GM19452 (cell line): ENCODE measurements around the gene MAP3K7CL.
A peak's percentile ranks its signal among the peaks of the same experiment; 100 is the strongest.

Source experiments
- ATAC-seq: cut with Tn5 transposase; IDR thresholded peaks from one replicate; pipeline ENCODE4 v1.9.1; 2021; ENCODE audit not compliant: unreplicated experiment

MAP3K7CL gene

DNA sequence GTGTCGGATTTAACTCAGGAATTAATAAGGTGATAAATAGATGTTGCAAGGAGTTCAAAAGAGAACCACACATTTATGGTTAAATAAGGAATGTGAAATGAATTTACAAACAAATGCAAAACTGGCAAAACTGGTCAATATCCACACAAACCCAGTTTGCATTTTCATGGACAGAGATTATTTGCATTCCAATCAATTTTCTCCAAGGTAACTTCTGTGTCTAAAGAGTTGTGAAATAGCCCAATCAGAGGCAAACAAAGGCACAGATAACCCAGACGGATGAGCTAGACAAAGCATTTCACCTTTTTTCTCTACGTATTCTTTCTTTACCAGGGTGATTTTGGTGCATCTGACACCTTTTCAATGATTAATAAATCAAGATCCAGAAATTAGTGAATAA, 63.9 kb downstream of the MAP3K7CL start:
- no peak for ATAC-seq

DNA sequence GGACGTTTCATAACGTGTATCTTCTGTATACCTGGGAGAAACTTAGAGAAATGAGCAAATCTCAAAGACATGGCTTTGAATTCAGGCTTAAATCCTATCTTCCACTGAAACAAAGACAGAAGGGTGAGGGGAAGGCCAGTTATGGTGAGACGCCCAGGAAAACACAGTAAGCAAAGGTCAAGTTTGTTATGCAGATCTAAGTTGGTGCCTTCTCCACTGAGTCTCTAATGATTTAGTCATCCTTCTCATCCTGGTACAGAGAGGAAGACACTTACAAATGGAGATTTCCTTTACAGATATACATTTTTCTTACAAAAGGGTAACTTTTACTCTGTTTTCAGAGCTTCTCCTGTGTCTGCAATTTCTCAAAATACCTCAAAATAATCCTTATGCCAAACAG, 64.4 kb downstream of the MAP3K7CL start:
- ATAC-seq = no peak

DNA sequence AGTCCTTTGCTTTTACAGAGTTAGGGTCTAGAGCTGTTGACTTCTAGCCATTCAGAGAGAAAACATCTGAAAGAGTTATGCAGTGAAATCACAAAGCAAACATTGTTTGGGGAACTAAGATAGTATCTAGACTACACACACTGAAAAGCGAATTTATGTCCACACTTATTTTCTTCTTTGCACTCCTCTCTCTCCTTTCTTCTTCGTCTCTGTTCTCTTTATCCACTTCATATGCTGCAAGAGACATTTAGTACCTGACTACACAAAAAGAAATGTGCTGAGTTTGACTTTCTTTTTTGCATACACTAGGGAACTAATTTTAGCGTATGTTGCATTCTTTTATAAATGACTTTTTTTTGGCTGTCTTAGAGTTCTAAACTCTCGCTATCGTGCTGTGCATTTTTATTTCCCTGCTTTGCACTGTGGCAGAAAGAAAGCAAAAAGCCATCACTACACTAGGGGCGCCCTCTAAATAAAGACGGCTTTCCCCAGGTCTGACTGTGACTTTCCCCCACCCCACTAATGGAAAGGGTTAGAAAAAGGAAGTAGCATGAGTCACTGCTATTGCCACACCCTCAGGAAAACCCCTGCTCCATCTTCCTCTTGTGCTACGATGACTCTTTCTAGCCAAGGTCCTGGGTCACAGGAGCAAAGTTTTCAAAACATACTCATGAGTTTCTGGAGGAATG, 65.7 kb downstream of the MAP3K7CL start:
- ATAC-seq = peak; percentile 95

DNA sequence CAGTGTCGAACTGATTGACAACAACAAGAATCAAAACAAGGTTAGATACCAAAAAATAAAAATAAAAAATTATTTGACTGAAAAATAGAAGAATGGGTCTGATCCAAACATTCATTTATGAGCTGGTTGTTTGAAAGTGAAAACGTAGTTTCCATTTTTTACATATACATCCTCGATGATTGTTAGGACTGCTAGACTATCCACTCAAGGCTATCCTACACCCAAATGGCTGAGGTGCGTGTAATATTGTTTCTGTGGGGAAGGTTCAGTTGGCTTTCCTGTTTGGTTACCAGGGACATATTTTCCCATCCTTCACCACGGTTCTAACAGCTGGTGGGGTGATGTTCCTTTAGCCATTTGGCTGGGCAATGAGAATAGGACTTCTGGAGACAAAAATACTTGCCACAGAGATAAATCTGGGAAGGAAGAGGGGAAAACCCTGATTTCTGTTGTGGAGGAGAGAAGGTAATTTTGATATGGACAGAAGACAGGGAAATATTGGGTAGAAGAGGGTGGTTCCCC, 66.3 kb downstream of the MAP3K7CL start:
- ATAC-seq = peak; percentile 22

DNA sequence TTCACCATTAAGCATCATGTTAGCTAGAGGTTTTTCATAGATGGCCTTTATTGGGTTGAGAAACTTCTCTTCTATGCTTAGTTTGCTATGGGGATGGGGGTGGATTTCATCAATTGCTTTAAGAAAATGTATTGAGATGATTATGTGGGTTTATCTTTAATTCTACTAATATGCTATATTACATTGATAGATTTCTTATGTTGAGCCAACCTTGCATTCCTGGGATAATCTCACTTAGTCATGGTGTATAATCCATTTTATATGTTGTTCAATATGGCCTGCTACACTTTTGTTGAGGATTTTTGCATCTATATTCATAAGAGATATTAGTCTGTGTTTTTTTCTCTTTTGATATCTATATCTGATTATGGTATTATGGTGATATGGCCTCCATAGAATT, 70.7 kb downstream of the MAP3K7CL start:
- no peak for ATAC-seq

DNA sequence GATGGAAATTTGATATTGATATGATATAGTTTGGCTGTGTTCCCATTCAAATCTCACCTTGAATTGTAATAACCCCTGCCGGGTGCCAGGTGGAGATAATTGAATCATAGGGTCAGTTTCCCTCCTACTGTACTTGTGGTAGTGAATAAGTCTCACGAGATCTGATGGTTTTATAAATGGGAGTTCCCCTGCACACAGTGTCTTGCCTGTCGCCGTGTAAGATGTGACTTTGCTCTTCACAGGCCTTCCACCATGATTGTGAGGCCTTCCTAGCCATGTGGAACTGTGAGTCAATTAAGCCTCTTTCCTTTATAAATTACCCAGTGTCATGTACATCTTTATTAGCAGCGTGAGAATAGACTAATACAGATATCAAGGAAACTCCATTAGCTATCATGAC, 74.6 kb downstream of the MAP3K7CL start:
- ATAC-seq = no peak

DNA sequence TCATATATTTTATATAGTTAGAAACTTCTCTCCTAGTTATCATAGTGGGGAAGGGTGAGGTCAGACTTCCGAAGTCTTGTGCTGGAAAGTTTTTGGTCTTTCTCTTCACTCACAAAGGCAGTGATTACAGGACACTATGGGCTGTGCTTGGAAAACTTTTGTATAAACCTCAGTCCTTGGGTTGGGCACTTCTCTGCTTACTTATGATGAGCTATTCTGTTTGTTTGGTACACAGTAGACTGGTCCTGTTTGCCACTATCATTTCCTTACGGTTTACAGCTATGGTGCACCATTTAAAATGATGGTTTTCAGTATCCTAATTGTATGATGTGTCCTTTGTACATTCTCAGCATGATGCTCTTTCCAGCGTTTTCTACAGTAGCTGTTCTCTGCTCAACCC, 75.5 kb downstream of the MAP3K7CL start:
- no peak for ATAC-seq

DNA sequence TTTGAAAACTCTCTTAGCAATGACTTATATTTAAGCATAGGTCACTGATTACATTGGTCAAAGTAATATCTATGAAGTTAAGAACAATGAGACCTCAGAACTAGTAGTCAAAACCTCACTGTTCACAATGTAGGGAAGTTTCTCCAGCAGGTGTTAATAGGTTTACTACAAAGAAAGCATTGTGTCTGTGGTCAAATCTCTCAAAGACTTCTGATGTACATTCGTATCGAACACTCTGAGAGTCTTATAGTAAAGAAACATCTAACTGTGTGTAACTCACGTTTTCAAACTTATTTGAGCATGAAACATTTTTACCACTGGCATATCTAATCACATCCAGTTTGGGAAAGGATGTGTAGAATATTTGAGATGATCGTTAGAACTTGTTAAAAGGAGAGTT, 76.0 kb downstream of the MAP3K7CL start:
- no peak for ATAC-seq

DNA sequence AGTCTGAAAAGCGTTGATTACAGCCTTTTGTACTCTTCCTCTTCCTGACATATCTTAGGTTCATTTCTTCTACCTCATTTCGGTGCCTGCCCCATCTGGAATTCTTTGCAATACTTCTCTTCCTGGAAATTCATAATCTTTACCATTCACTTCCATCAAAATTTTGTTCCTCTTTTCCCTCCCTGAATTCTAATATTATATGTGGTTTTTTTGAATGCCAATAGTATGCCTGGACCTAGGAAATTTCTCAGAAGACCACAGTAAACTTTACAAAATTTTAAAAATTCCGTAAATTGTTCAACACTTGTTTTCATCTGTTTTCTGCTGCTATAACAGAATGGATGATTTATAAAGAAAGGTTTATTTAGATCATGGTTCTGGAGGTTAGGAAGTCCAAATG, 76.8 kb downstream of the MAP3K7CL start:
- no peak for ATAC-seq

DNA sequence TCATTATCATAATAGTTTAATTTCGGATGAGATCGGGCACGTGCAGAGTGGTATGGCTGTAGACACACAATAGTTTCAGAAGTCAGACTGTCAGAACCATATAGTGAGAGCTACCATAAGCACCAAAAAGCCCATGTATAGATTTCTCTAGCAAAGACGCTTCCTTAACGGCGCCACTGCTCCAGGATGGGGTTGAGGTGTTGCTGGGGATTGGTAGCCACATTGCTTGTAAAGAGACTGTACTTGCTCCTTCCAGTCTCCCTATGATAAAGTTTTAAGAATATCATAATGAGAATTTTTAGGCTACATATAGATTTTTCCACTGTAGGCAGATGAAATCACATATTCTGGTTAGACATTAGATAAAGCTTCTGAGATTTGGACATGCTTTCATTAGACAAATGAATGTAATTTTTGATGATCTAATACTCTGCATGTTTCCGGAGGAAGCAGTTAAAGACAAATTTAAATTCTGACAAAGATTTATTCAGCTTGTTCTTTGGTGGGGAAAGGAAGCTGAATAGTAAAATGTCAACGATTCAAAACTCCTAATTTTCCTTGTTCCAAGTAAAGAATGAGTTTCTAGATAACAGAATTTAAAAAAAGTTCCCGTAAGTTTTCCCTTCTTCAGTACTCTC, 77.7 kb downstream of the MAP3K7CL start:
- no peak for ATAC-seq

DNA sequence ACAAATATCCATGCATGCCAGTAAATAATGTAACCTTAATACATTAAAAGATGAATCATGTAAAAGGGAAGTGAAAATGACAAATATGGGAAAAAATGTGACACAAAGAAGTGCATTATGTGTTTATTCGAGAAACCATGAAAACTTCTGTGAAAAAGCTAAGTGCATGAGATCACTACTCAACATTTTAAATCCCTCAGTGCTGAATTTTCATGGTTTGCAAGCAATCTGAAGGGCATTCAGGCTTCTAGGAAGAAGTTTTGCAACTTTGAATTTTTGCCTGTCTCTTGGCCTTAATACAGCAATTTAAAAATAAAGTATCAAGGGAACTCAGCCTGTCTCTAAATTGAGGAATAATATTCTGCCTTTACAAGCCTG, 78.2 kb downstream of the MAP3K7CL start:
- ATAC-seq = no peak

DNA sequence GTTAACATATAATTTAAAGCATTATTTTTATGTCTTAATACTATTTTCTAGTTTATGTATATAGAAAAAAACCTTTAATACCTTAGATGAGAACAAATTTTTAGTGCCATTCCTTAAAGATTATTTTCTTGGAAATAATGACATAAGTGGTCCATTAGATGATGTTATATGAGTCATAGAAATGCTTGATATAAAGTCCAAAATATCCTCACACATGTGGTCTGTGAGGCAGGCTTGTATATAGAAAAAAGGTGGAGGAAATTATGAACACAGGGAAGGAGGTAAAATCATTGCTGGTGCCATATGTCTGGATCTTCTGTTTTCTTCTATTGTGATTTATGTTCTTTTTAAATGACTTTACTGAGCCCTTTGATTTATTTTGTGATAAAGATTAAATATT, 79.3 kb downstream of the MAP3K7CL start:
- no peak for ATAC-seq

DNA sequence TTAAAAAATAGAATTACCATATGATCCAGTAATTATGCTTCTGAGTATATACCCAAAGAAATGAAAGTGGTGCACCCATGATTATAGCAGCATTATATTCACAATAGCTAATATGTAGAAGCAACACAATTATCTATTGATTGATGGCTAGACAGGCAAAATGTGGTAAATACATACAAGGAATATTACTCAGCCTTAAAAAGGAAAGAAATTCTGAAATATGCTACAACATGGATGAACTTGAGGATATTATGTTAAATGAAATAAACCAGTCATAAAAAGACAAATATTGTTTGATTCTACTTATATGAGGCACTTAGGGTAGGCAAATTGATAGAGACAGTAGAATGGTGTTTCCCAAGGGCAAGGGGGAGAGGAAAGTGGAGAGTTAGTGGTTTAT, 80.8 kb downstream of the MAP3K7CL start:
- no peak for ATAC-seq

DNA sequence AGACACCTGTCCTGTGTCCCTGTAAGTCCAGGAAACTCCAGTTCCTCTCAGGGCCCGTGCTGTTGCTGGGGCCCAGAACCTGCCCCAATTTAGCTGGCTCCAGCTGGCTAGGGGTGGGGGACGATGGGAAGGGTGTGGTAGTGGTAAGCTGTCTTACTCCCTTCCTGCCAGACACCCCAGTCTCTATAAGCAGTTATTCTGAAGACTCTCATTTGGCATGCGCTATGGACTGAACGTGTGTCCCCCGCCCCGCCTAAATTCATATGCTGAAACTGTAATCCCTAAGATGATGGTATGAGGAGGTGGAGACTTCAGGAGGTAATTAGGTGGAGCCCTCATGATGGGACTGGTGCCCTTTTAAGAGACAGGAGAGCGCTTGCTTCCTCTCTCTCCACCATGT, 82.0 kb downstream of the MAP3K7CL start:
- no peak for ATAC-seq

DNA sequence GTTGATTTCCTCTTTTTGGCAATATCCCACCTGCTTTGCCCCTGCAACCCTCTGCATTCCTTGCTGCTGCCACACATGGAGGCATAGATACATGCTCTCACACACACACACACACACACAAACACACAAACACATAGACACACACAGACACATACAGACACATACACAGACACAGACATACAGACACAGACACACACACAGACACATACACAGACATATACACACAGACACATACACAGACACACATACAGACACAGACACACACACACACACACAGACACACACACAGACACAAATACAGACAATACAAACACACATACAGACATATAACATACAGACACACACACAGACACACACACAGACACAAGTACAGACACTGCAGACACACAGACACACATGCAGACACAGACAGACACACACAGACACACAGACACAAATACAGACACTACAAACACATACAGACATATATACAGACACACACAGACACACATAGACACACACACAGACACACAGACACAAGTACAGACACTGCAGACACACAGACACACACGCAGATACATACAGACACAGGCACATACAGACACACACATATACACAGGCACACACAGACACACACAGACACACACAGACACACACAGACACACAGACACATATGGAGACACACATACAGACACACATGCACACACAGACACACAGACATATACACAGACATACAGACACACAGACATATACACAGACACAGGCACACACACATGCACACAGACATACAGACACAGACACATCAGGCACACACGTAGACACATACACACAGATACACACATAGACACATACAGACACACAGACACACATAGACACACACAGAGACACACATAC, 83.3 kb downstream of the MAP3K7CL start:
- ATAC-seq = no peak

DNA sequence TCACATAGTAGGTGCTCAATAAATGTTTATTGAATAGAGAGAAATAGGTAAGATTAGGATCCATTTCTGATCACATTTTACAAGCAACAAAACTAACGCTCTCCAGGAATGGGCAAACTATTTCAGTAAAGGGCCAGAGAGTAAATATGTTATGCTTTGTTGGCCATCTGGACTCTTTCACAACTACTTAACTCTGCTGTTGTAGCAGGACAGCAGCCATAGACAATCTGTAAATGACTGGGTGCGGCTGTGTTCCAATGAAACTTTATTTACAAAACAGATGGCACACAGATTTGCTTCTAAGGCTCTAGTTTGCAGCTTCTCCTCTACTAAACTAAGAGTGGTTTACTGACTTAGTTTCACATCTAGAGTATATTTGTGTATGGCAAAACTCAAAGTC, 85.3 kb downstream of the MAP3K7CL start:
- no peak for ATAC-seq

DNA sequence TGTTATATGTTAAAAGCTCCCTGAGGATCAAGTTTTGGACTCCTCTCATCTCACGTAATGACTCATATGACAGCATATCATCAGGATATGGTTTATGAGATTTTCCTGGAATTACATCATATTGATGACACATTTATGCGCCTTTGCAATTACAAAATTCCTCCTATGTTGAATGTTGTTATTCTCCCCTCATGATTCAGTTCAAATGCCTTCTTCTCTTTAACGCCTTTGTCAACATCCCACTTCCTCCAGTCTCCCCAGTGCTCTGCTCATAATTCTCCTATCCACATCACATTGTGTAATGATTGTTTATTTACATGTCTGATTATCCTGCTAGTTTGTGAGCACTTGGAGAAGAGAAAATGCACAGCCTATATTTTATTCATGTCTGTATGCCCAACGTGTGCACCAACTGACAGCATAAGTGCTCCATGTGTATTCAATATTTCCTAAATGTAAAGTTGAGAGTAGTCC, 87.4 kb downstream of the MAP3K7CL start:
- ATAC-seq = no peak

DNA sequence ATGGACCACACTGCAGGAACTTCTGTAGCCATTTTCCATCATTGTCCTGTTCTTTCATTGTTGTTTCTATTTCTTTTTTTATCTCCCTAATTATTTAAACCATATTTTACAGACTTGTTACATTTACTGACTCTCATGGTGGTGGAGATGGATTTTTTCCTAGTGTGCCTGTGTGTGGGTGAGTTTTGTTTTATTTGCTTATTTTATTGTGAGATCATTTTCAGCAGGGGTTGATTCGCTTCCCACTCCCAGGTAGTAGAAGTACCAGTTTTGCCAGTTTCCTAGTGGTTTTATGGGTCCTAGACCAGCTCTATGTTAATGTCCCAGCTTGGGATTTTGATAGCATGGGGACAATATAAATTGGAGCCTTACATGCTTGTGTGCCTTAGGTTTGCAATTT, 88.3 kb downstream of the MAP3K7CL start:
- ATAC-seq = no peak

DNA sequence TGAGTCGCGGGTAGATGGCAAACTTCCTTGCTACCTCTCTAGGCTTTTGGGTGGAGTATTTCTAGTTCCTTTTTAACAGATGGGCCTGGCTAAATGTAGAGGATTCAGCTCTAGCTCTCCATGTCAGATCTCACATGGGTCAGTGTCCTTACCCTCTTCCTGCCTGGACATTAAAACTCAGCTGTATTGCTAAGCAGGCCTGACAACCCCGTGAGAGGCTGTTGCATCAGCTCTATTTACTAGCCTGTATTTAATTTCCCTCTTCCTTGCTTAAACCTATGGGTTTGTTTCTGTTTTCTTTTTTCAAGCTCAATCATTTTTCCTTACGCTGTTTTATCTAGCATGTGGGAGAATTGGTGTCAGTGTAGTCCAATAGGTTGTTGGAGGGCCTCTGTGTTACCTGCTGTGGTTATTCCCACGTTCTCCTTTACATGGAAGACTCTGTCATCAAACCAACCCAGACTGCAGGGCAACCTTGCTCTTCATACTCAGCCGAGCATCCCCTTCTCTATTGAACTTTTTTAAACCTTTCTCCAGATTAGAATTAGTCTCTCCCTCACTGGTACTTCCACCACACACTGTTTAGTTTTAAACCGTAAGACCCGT, 88.8 kb downstream of the MAP3K7CL start:
- no peak for ATAC-seq

DNA sequence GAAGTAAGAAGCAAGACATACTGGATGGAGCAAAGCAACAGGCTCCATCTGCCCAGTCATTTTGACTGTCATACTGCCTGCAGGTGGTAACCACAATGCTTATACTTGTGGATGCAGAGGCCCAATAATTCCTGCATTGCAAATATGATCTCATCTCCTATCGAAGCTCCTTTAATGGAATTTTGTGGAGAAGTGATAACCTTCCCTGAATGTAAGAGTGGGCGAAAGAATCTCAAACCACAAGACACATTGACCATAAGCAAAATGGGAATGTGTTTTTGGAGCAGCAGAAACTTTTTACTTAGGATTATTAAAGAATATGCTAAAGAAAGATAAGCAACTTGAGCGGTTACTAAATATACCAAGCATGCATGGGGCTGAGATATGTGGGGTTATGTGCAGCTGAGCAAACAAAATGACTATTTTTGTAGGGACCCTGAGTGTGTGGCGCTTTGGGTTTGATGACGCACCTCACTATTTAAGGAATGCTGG, 90.9 kb downstream of the MAP3K7CL start:
- no peak for ATAC-seq

DNA sequence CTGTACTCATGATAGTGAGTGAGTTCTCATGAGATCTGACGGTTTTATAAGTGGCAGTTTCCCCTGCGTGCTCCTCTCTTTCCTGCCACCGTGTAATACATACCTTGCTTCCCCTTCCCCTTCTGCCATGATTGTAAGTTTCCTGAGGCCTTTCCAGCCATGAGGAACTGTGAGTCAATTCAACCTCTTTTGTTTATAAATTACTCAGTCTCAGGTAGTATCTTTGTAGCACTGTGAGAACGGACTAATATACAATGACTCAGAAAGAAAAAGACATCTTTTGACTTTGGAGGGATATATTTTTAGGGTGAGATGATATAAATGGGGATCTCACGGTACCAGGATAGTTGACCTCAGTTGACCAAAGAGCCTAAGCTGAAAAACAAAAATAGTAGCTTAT, 93.6 kb downstream of the MAP3K7CL start:
- ATAC-seq = no peak
